Measurements from ENCODE around the gene MAST4.

GRCh38 chr5:66974256-66974655 is 378.1 kb downstream of the MAST4 start:
- TF ChIP-seq EGR1 (IDR thresholded peaks at IDR 0.05; ENCODE audit: low read depth in 2 of 2) (no peak), SP1 (IDR thresholded peaks at IDR 0.05) (no peak), FOXA1 (IDR thresholded peaks at IDR 0.05) (no peak), MAX (IDR thresholded peaks at IDR 0.05) (no peak), TAF1 (conservative IDR thresholded peaks at IDR 0.05) (no peak)
- TF ChIP-seq, protein P1, sequence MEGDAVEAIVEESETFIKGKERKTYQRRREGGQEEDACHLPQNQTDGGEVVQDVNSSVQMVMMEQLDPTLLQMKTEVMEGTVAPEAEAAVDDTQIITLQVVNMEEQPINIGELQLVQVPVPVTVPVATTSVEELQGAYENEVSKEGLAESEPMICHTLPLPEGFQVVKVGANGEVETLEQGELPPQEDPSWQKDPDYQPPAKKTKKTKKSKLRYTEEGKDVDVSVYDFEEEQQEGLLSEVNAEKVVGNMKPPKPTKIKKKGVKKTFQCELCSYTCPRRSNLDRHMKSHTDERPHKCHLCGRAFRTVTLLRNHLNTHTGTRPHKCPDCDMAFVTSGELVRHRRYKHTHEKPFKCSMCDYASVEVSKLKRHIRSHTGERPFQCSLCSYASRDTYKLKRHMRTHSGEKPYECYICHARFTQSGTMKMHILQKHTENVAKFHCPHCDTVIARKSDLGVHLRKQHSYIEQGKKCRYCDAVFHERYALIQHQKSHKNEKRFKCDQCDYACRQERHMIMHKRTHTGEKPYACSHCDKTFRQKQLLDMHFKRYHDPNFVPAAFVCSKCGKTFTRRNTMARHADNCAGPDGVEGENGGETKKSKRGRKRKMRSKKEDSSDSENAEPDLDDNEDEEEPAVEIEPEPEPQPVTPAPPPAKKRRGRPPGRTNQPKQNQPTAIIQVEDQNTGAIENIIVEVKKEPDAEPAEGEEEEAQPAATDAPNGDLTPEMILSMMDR (IDR thresholded peaks at IDR 0.05; ENCODE audit: low read depth, low read length, missing input control): no peak

All from liver (tissue), 3 donors.